ENCODE data around the gene SPATC1L.
A peak's percentile ranks its signal among the peaks of the same experiment; 100 is the strongest.
"Not testable (repeated sequence)": the region's sequence is repeated elsewhere in the genome, so short reads cannot be mapped to it uniquely, and the experiment has no call there.

Gene SPATC1L

DNA sequence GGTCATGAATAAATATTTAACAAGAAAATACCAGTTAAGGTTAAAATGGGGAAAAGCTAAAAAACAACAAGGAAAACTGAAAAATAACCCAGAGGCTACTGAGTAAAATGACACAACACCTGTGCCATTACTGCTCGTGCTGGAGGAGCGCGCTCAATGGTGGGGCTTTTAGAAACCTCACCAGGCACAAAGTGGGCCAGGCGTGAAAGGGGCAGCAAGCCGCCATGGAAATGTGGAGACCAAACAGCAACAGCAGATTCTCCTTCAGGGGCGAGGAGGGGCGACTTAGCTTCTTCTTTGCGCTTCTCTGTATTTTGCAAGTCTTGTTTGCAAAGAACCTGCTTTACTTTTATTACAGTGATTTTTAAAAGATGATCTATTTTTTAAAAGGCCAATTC lies 18.9 kb upstream of the SPATC1L start:
- no peak for DNase-seq (ENCODE audit: low spot score)
- TF ChIP-seq, protein P1, sequence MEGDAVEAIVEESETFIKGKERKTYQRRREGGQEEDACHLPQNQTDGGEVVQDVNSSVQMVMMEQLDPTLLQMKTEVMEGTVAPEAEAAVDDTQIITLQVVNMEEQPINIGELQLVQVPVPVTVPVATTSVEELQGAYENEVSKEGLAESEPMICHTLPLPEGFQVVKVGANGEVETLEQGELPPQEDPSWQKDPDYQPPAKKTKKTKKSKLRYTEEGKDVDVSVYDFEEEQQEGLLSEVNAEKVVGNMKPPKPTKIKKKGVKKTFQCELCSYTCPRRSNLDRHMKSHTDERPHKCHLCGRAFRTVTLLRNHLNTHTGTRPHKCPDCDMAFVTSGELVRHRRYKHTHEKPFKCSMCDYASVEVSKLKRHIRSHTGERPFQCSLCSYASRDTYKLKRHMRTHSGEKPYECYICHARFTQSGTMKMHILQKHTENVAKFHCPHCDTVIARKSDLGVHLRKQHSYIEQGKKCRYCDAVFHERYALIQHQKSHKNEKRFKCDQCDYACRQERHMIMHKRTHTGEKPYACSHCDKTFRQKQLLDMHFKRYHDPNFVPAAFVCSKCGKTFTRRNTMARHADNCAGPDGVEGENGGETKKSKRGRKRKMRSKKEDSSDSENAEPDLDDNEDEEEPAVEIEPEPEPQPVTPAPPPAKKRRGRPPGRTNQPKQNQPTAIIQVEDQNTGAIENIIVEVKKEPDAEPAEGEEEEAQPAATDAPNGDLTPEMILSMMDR (IDR thresholded peaks at IDR 0.05) = no peak
- Histone ChIP-seq H3K27ac (no peak overlapping the region), H3K4me3 (no peak overlapping the region)

DNA sequence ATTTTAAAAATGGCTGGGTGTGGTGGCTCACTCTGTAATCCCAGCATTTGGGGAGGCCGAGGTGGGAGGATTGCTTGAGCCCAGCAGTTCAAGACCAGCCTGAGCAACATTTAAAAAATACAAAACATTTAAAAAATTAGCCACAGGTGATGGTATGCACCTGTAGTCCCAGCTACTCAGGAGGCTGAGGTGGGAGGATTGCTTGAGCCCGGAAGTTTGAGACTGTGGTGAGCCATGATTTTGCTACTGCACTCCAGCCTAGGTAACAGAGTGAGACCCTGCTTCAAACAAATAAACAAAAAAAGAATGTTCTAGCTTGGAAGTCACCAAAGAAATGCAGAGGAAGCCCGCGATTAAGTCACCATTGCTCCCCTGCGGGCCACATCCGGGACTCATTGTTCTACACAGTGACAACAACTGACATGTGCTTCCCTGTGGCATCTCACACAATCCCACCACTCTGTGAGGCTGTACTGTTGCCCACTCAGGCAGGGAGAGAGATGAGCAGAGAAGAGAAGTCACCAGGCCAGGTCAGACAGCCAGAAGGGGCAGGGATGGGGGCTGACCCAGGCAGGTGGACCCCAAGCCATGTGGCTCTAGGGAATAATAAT lies 18.4 kb upstream of the SPATC1L start:
- H3K27ac ChIP-seq = no peak overlapping the region
- TF ChIP-seq, protein P1 (IDR thresholded peaks at IDR 0.05) = no peak
- no peak overlapping the region for H3K4me3 ChIP-seq
- DNase-seq (ENCODE audit: low spot score) = no peak

DNA sequence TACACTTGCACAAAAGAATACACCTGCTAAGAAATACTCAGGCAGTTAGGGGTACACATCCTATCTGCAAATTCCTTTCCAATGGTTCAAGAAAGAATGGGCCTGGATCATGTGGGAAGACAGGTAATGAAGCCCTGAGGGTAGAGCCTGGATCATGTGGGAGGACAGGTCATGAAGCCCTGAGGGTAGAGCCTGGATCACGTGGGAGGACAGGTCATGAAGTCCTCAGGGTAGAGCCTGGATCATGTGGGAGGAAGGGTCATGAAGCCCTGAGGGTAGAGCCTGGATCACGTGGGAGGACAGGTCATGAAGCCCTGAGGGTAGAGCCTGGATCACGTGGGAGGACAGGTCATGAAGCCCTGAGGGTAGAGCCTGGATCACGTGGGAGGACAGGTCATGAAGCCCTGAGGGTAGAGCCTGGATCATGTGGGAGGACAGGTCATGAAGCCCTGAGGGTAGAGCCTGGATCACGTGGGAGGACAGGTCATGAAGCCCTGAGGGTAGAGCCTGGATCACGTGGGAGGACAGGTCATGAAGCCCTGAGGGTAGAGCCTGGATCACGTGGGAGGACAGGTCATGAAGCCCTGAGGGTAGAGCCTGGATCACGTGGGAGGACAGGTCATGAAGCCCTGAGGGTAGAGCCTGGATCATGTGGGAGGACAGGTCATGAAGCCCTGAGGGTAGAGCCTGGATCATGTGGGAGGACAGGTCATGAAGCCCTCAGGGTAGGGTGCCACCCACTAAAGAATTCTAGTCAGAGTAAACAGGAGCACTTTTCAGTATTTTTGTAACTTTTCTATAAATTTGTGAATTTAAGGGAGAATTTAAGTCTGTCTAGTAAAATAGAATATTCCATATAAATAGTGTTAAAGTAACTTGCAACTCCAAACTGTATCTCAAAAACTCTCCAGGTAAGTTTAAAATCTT lies 16.9 kb upstream of the SPATC1L start:
- not testable (repeated sequence) for DNase-seq (ENCODE audit: low spot score)

DNA sequence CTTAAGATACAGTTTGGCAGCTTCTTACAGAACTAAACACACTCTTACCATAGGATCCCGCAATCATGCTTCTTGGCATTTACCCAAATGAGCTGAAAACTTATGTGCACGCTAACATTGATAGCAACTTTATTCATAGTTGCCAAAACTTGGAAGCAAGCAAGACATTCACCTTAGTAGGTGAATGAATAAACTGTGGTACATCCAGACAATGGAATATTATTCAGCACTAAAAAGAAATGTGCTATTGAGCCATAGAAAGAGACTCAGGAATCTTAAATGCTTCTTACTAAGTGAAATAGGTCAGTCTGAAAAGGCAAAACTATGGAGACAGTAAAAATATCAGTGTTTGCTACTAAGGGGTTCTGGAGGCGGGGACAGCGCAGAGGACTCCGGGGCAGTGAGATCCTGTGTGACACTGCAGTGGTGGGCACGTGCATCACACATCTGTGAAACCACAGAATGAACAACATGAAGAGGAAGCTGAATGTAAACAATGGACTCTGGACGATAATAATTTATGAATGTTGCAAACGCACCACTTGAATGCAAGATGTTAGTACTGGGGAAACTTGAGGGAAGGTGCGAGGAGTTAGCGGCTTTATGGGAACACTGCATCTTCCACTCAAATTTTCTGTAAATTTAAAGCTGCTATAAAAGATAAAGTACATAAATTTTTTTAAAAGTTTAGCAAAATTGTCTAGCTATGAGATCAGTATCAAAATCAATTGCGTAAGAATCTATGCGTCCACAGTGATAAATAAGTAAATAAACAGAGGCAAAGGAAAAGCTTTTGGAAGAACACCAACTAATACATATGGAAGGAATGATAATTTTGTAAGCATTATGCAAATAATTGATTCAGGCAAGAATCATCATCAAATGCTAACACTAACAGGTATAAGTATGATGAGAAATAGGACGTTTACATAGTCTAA lies 15.4 kb upstream of the SPATC1L start:
- H3K4me3 ChIP-seq = no peak overlapping the region
- no peak for DNase-seq (ENCODE audit: low spot score)
- TF ChIP-seq, protein P1 (IDR thresholded peaks at IDR 0.05) = no peak
- no peak overlapping the region for H3K27ac ChIP-seq

More for the DNA sequence above, 16.9 kb upstream of the SPATC1L start:
- H3K4me3 ChIP-seq, H3K27ac ChIP-seq: not testable (repeated sequence)

DNA sequence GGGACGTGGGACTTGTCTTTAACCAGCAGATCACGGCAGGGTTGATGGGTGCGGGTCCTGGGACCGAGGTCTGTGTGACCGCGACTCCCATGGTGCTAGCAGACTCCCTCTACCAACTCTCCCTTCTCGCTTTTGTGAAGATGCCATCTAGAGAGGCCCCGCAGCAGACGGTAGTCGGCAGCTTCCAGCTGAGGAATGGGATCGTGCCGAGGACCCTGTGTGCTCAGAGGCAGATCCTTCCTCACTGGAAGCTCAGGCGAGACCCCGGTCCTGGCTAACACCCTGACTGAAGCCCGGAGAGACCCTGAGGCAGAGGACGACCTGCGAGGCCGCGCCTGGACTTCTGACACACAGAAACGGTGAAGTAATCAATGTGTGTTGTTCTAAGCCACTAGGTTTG lies 12.5 kb upstream of the SPATC1L start:
- peak; percentile 60 for DNase-seq (ENCODE audit: low spot score)
- no peak overlapping the region for H3K4me3 ChIP-seq
- TF ChIP-seq, protein P1 (IDR thresholded peaks at IDR 0.05) = no peak
- no peak overlapping the region for H3K27ac ChIP-seq

DNA sequence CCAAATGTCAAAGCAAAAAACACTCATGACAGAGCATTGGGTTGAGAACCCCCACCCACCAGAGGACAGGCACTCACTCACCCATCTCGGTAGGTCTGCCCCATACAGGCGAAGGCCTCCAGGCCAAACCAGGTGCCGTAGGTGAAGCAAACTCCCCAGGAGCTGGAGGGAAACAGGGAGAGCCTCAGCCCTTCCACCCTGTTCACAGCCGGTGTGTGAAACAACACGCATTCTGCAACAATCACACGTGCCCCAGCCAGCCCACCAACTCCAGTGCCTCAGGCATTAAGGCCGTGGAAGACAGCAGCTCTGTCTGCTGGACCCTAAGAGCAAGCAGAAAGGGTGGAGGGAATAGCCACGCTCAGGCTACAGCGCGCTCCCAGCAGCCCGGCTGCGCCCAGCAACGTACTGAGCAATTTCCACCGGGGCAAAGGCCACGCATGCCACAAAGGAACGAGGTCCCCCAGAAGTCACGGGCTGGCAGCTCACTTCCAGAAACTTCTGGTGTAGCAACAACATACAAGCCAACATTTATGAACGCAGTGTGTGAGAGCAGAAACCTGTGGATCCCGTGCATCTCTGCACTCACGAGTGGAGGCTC lies 11.4 kb upstream of the SPATC1L start:
- peak; percentile 52 for DNase-seq (ENCODE audit: low spot score)
- H3K27ac ChIP-seq = no peak overlapping the region
- no peak overlapping the region for H3K4me3 ChIP-seq
- TF ChIP-seq, protein P1 (IDR thresholded peaks at IDR 0.05) = no peak
